GM18519 (cell line): Measurements from ENCODE around the gene MED7.
A peak's percentile ranks its signal among the peaks of the same experiment; 100 is the strongest.

Source experiments
- ATAC-seq: cut with Tn5 transposase; IDR thresholded peaks from one replicate; pipeline ENCODE4 v1.9.1; 2021; ENCODE audit warnings: mild to moderate bottlenecking, moderate library complexity; ENCODE audit not compliant: unreplicated experiment, low FRiP score

MED7 gene

DNA sequence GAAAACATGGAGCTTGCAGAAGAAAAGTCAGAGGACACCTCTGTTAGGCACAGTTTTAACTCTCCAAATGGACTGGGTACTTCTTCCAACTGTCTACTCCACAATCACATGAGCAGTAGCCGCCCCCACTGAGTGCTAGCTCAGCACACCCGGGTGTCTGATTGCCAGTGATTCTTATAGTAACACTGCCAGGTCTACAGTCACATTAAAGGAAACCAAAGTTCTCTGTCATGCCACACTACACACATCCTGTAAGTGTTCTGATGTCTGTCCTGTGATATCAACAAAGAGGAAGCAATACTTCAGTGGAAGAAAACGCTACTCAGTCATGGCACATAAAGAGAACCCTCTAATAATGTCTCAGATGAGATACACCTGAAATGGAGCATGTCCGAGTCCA is 33.7 kb downstream of the MED7 start, which contains the start of gene HAVCR2:
Gene HAVCR2, minus strand, starts transcription at position 69 of the 400 bp plus-strand sequence. Its CDS starts 61 bp downstream, at position 8.
- peak; percentile 90 for ATAC-seq

DNA sequence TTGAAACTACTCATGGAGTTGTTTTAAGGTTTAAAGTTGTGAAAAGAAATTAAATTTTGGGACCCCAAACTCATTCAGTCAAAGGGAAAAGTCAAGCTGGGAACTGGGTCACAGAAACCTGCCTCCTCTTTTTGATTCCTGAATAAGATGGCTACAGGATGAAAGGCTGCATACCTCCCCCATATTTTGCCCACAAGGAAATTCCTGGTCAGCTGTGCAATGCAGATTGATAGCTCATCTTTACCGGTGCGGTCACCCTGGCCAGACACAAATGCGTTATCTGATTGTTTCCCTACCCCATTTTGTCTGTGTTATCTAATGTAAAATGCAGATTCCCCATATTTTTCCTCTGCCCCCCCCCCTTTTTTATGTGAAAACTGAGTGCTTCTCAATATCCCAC is 35.2 kb downstream of the MED7 start:
- ATAC-seq, result no peak

DNA sequence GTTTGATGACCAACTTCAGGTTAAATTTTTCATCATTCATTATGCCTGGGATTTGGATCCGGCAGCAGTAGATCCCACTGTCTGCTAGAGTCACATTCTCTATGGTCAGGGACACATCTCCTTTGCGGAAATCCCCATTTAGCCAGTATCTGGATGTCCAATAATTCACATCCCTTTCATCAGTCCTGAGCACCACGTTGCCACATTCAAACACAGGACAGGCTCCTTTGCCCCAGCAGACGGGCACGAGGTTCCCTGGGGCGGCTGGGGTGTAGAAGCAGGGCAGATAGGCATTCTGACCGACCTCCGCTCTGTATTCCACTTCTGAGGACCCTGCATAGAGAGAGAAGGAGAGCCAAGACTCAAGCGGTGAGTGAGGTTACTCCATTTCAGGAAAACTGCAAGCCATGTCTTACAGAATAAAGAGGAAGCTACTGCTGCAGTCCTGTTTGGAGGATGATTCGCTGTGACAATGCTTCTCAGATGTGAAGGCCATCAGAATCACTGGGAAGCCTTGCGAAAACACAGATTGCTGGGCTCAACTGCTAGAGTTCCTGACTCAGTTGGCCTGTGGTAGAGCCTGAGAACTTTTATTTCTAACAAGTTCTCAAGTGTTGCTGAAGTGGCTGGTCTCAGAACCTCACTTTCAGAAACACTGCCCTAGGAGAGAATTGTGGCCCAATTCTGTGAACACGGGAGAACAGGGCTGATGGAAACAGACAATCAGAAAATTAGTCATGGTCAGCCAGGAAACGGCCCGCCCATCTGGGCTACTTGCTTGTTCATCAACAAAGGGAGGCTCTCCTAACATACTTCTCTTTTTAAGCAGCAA is 35.8 kb downstream of the MED7 start:
- ATAC-seq, result no peak

DNA sequence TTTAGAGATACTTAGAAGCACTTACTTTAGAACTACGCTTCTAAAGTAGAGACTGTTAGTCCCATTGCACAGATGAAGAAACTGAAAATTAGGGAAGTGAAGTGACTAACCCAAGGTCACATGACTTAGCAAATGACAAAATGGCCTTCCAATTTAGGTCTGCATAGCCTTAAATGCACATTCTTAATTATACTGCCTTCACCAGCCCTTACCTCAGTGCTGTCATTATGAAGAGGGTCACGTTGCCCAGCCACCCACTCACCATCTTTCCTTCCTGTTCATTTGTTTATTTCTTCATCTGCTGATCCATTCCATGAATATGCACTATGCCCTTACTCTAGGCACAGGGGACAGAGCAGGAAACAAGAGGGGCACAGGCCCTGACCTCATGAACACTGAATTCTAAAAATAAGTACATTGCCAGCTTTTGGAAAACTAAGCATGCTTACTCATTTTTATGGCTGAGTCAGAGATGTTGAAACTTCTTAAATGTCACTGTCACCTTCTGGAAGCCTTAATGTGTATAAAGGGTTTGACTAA is 42.5 kb downstream of the MED7 start:
- no peak for ATAC-seq

DNA sequence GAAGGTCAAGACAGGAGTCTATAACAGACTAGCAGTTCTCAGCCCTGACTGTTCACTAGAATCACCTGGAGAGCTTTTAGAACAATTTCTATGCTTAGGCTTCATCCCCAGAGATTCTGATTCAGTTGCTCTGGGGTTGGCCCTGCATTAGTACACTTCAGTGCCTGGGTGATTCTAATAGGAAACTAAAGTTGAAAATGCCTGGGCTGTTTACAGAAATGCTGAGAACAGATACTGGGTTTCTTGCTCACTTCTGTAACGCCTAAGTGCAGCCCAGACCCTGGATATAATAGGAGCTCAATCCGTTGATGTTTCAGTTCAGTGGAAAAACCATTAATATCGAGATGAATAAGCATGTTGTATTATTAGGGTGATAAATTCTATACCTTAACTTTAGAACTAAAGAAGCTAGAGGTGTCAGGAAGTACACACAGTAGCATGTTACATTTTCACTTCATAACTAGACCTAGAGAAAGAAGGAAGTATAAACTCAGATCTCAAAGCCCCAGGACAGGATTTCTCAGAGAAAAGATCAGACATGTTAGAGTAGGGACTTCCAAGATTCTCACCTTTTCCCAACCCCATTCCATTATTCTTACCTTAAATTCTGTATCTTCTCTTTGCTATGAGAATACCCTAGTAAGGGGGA is 54.2 kb downstream of the MED7 start:
- ATAC-seq, result peak; percentile 76
